GM15510 (cell line): ENCODE results near the gene COQ5.
A peak's percentile ranks its signal among the peaks of the same experiment; 100 is the strongest.

ENCODE experiments used
- POLR2A ChIP-seq: IDR thresholded peaks from 3 replicates; pipeline ENCODE4 v1.6.1; 2011; ENCODE audit warnings: borderline replicate concordance; ENCODE audit not compliant: insufficient read length; ENCODE audit errors: extremely low read depth

Gene COQ5

DNA sequence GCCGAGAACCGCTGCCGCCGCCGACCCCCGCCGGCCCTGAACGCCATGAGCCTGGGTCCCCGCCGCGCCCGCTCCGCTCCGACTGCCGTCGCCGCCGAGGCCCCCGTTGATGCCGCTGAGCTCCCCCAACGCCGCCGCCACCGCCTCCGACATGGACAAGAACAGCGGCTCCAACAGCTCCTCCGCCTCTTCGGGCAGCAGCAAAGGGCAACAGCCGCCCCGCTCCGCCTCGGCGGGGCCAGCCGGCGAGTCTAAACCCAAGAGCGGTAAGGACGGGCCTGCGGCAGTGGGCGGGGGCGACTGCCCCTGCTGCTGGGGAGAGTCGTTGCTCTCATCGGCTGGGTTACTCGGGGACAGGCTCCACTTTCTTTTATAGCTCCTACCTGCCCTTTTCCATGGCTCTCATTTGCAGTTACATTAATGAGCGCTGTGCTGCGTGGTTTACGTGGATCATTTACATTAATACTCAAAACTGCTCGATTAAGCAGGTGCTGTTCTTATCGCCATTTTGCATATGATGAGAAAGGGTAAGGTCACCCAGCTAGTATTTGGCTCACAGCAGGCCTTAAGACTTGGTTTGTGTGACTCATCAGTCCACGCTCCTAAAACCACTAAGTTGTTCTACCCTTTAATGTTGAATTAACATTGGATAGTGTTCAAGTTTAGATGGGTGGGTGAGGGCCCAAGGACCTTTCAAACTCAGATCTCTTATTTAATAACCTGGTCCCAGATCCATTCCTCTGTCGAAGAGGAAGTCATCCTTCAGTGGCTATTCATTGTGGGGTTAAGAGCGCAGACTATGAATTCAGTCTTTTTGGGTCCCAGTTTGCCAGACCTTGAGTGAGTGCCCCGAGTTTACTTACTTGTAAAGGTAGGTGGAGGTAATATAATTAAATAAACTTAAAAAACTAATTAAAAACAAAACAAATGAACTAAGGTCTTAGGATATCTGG lies 6.0 kb upstream of the COQ5 start:
- TF ChIP-seq POLR2A = peak; percentile 40

DNA sequence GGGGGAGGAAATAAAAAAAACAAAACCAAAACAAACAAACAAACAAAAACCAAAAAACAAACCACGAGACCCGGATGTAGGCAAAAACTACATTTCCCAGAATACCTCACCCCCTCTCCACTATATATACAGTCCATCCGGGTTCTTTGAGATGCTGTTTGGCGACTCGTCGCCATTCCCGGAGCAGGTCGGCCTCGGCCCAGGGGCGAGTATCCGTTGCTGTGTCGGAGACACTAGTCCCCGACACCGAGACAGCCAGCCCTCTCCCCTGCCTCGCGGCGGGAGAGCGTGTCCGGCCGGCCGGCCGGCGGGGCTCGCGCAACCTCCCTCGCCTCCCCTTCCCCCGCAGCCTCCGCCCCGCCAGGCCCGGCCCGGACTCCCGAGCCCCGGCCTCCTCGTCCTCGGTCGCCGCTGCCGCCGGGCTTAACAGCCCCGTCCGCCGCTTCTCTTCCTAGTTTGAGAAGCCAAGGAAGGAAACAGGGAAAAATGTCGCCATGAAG lies 5.3 kb upstream of the COQ5 start, which contains the start of gene RNF10:
Gene RNF10 (plus strand): TSS at position 154 of the 500 bp plus-strand sequence. CDS start 456 bp downstream, outside the sequence.
- peak; percentile 94 for TF ChIP-seq POLR2A

DNA sequence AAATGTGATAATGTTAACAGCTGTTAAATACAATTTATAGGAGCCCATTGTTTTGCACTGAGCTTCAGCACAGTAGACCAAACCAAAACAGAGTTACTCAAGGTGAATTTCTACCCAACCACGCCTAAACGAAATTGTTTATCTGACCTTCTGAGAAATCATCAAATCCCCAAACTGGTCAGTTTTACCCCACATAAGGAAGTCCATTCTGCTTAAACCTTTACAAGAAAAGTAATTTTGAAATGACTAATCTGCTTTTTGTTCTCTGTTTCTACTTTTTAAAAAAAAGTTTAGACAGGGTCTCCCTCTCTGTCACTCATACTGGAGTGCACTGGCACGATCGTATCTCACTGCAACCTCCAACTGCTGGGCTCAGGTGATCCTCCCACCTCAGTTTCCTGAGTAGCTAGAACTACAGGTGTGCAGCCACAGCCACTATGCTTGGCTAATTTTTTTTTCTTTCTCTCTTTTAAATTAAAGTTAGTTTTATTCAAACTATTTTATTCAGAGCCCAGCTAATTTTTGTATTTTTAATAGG lies 3.8 kb upstream of the COQ5 start:
- no peak for TF ChIP-seq POLR2A

DNA sequence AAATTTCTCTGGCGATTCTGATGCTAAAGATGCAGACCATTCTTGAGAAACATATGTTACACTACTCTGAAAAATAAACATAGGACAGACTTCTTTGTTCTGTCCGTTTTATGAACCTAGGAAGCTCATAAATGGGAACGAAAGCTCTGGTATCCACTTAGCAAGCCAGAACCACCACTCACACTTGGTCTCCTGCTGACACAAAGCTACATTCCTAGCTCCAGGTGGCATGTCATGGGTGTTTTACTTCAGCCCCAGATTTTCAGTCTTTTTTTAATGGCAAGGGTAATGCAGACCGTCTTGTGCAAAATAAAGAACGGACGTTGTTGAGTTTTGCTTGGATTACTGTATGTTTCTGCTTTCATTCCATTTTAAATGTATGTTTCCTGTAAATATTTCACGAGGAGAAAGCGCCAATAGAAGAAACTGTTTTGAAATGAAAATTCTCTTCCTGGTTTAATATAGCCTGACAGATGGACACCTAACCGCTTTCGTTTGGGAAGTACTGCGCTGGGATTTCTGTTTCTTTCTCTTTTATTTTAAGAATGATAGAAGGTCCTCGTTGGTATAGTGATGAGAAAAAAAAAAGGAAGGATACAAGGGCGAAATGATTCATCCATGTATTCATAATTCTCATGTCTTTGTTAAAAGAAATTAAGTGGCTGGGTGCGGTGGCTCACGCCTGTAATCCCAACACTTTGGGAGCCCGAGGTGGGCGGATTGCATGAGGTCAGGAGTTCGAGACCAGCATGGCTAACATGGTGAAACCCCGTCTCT lies 871 bp upstream of the COQ5 start:
- no peak for TF ChIP-seq POLR2A

DNA sequence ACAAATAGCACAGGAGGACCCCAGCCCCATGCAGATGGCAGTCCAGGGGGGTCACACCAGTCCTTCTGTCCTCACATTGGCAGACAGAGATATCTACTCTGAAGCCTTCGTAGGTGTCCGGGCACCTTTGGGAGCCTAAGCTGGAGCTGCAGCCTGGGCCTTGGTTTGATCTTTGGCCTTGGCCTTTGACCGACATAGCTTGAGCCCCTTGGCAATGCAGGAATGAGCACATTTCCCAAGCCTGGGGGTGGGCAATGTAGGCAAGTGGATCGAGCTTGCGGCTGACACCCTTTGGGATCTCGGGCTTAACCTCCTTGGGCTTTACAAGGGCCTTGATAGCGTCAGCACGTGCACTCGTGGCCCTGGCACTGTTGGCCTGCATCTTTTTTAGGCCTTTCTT lies 6.4 kb downstream of the COQ5 start:
- TF ChIP-seq POLR2A = no peak

DNA sequence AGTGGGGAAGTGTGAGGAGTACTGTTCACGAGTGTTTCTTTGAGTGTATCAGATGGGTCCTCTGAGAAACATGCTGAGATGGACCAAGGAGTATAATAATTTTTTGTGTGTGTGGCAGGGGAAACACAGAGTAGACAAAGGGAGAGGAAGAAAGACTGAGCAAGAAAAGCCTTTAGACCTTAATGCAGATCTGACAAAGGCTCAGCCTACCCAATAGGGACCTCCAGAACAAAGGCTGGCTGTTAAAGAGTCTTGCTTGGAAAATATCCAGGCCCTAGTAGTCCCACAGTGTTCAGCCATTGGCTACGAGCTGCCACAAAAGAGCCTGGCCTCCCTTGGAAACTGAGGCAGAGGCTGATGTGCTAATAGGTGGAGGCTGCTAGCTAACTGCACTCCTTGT lies 13.5 kb downstream of the COQ5 start:
- TF ChIP-seq POLR2A = no peak

DNA sequence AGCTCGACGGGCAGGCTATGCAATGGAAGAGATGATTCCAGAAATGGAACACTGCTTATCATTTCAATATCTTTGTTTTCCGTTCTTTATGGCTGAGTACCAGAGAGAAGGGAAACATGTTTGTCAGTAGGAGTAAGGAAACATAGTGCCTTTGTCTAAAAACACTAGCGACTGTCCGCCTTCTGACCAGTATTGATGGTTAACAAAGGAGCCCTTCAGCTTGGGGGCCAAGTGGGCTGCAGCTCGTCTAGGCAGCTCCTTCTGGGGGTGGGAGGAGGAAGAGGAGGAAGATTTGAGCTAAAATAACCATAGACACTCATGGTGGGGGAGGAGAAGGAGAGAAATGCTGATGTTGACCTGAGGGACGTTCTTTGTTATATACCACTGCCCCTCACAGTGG lies 15.0 kb downstream of the COQ5 start:
- no peak for TF ChIP-seq POLR2A

DNA sequence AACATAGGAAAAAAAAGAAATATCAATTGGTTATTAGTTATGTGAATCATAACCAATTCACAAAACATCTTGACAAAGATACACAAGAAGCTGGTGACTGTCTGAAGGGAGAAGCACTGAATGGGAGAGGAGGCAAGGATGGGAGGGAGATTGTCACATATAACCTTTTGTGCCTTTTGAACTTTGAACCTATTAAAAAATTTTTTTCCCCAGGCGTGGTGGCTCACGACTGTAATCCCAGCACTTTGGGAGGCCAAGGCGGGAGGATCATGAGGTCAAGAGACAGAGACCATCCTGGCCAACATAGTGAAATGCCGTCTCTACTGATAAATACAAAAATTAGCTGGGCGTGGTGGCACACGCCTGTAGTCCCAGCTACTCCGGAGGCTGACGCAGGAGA lies 20.4 kb downstream of the COQ5 start:
- no peak for TF ChIP-seq POLR2A

DNA sequence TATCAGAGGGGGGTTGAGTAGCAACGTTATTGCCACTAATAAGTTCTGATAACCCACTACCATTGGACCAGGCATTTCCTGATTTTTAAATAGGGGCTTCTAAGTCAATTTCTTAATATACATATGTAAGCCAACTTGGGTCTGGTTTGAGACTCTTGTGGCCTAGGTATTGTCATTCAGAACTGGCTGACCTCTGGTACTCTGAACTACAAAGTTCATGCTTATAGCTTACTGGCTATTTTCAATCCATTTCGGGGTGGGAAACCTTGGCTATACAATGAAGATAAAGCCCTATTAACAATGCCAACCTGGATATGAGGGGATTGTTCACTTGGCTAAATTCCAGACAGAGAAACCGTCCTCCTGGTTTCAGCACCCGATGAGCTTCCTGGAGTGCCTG lies 24.4 kb downstream of the COQ5 start:
- no peak for TF ChIP-seq POLR2A

DNA sequence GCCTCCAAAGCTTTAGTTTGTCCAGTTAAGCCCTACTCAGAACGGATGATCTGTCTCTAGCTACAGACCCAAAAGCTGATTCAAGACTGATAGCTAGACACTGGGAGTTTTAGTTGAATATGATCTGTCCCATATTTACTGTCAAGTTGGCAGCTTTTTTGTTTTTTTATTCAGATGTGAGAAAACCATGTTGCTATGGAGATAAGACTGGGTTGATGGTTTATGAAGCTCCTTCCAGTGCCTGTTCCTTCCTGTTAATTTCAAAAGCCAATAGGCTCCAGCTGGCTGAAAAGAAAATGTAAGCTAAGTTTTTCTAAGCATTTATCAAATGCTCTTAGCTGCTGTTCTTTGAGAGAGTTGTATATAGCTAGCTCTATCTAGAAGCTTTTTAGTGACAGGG lies 28.4 kb downstream of the COQ5 start:
- no peak for TF ChIP-seq POLR2A

DNA sequence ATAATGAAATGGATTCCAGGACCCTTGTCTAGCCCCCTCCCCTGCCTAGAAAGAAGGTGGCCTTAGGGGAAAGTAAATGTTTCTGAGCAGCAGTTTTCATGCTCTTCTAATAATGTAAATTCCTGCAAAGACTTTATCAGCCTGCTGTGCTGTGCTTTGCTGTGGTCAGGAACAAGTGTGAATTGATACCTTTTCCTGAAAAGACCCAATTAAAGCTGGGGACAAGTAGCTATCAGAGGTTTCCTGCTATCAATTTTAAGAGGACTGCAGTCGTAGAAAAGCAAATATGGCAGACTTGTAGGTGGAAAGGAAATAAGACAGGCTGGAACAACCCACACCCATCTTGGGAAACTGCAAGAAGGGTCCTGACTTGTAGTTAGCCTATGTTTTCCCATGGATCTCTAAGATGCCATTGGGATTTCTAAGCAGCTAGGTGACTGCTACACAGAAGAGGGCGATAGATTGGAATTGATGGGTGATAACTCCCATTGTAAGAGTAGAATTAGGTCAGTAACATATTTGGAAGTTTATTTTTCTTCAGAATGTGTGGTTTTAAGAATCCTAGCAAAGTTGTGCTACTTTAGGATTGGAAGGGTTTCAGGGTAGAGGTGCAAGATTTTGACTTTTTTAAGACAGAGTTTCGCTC lies 30.0 kb downstream of the COQ5 start:
- TF ChIP-seq POLR2A = no peak

DNA sequence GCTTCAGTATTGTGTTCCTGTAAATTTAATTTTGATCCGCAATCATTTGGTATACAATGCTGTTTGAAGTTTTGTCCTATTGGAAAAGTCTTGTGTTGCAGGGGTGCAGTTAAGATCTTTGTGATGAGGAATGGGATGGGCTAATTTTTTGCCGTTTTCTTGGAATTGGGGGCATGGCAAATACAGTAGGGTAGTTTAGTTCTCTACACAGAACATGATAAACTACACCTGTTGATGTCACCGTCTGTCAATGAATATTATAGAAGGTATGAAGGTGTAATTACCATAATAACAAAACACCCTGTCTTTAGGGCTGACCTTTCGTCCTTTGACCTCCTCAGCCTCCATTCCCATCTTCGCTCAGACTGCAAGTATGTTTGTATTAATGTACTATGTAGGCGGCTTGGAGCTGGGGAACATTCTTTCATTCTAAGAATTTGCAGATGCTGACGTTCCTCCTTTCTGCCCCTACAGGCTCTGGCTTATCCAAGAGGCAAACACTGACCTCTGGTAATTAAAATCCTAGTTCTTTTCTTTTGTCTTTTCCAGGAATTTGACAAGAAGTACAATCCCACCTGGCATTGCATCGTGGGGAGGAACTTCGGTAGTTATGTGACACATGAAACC lies 31.3 kb downstream of the COQ5 start:
- TF ChIP-seq POLR2A = no peak

DNA sequence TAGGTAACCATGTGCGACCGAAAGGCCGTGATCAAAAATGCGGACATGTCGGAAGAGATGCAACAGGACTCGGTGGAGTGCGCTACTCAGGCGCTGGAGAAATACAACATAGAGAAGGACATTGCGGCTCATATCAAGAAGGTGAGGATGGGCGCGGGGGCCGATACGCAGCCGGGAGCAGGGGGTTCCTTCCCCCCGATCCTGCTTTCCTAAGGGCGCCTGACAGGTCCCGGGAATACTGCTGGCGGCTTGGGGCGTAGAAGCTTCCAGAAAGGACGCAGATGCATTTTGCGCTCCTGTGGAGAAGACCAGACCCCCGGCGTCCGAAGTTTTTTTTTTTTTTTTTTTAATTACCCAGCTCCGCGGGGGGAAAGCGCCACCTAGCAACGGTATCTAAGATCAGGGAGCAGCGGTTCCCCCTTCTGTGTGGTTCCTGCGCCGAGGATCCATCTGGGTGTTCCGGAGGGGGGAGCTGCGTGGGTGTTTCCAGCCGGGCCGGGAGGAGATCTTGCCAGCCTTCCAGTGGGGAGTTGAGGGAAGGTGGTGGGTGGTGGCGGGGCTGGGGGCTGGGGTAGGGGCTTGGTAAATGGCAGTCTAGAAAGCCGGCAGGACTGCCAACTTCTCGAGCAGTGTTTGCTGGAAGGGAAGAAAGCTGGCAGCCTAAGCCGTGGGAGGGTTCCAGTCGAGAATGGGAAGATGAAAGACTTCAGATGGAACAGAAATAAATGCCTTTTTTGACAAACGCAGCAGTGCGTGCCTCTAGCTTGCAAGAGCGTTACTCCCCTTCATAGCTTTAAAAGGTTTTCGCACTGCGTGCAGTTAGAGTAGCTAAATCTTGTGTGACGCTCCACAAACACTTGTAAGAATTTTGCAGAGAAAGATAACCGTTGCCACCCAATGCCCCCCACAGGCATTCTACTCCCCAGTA lies 32.3 kb downstream of the COQ5 start:
- TF ChIP-seq POLR2A = no peak

DNA sequence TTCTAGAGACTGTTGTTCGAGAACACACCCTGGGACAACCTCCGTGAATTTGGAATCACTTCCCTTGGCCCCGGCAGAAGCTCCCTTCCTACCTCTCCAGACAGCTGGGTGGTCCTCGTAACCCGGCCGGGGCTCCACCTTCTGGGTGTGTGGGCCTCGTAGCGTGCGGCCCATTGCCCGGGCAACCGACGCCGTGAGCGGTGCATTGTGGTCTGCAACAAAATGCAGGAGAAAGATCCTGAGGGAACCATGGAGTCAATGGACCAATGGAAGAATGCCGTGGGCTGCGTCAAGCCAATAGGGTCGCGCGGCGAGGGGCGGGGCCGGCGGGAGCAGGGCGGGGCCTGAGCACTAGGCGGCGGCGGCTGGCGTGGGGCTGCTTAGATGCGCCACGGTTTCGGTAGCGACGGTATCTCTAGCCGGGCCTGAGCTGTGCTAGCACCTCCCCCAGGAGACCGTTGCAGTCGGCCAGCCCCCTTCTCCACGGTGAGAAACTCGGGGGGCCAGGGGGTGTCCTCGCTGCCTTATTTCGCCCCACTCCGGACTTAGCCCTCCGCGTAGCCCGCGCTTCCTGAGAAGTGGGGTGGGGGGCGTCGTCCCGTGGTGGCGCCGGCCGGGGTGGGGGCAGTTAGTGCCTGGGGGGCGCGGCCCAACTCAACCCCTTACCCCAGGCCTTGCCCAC lies 33.1 kb downstream of the COQ5 start, which contains the start of gene DYNLL1:
Gene DYNLL1 (plus strand): TSS at position 383 of the 682 bp plus-strand sequence. CDS start 309 bp downstream, outside the sequence.
- peak; percentile 97 for TF ChIP-seq POLR2A
